ENCODE data around the gene COL25A1.

DNA sequence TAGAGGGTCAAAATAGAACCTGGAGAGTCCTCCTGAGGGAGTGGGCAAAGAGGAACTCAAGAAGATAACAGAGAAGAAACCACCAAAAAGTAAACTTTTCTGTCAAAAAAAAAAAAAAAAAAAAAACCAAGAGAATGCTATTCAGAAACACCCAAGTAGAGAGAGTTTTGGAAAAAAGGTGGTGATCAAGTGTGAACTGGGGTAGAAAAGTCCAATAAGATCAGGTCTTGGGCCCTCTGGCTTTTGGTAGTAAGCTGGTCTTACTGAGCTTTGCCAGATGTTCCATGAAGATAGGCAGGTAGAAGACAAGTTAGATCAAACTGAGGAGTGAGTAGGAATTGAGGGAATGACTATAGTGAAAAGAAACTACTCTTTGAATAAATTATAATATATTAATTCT is 167.5 kb downstream of the COL25A1 start:
- TF ChIP-seq EP300 (IDR thresholded peaks at IDR 0.05) (no peak), RAD21 (conservative IDR thresholded peaks at IDR 0.05 in 1 of 2, IDR thresholded peaks at IDR 0.05 in 1 of 2) (no peak), SMC3 (IDR thresholded peaks at IDR 0.05) (no peak), PHF8 (IDR thresholded peaks at IDR 0.05; ENCODE audit: borderline replicate concordance, low read depth) (no peak), MYC (IDR thresholded peaks at IDR 0.05; ENCODE audit: borderline replicate concordance, low read length) (no peak), POLR2A (IDR thresholded peaks at IDR 0.05; ENCODE audit: low read length) (no peak)
- TF ChIP-seq, protein P1, sequence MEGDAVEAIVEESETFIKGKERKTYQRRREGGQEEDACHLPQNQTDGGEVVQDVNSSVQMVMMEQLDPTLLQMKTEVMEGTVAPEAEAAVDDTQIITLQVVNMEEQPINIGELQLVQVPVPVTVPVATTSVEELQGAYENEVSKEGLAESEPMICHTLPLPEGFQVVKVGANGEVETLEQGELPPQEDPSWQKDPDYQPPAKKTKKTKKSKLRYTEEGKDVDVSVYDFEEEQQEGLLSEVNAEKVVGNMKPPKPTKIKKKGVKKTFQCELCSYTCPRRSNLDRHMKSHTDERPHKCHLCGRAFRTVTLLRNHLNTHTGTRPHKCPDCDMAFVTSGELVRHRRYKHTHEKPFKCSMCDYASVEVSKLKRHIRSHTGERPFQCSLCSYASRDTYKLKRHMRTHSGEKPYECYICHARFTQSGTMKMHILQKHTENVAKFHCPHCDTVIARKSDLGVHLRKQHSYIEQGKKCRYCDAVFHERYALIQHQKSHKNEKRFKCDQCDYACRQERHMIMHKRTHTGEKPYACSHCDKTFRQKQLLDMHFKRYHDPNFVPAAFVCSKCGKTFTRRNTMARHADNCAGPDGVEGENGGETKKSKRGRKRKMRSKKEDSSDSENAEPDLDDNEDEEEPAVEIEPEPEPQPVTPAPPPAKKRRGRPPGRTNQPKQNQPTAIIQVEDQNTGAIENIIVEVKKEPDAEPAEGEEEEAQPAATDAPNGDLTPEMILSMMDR (IDR thresholded peaks at IDR 0.05) = no peak
